SU-DHL-6 (cell line): ENCODE data around the gene MAML3.

Source experiments
- H2AFZ ChIP-seq: fragments of 200-600 bp; sonication (generic); 2 replicates; pipeline ENCODE4 v1.6.1; 2014; ENCODE audit warnings: low read depth, mild to moderate bottlenecking, moderate library complexity, mixed read lengths, antibody characterized with exemption, low read length; ENCODE audit not compliant: severe bottlenecking
- H3F3A ChIP-seq: fragments of 200-600 bp; shearing (Covaris generic); 2 replicates; pipeline ENCODE4 v1.6.0; 2016; ENCODE audit warnings: antibody characterized with exemption, mild to moderate bottlenecking; ENCODE audit not compliant: insufficient read depth
- H3K27ac ChIP-seq: fragments of 200-600 bp; sonication (generic); 2 replicates; pipeline ENCODE4 v1.5.1; 2016; ENCODE audit warnings: low read depth, mild to moderate bottlenecking, low read length, moderate library complexity, mixed read lengths
- H3K27me3 ChIP-seq: fragments of 200-600 bp; sonication (generic), shearing (Covaris generic); 2 replicates; pipeline ENCODE4 v1.6.0; 2014; ENCODE audit warnings: mild to moderate bottlenecking, low read length
- H3K36me3 ChIP-seq: fragments of 200-600 bp; sonication (generic); 2 replicates; pipeline ENCODE4 v1.6.1; 2014; ENCODE audit warnings: mild to moderate bottlenecking, low read length, mixed read lengths
- H3K4me2 ChIP-seq: fragments of 300-600, 200-600 bp; shearing (Covaris generic), sonication (generic); 2 replicates; pipeline ENCODE4 v1.6.0; 2014; ENCODE audit warnings: low read length, low read depth, mild to moderate bottlenecking; ENCODE audit not compliant: poor library complexity, severe bottlenecking
- H3K4me3 ChIP-seq: fragments of 200-600 bp; sonication (generic); 2 replicates; pipeline ENCODE4 v1.5.1; 2014; ENCODE audit warnings: antibody characterized with exemption, low read length, mild to moderate bottlenecking, mixed read lengths; ENCODE audit not compliant: insufficient read depth, poor library complexity, severe bottlenecking
- H3K79me2 ChIP-seq: fragments of 200-600 bp; sonication (generic); 2 replicates; pipeline ENCODE4 v1.6.1; 2014; ENCODE audit warnings: mild to moderate bottlenecking, low read length, moderate library complexity; ENCODE audit not compliant: insufficient read depth
- H3K9ac ChIP-seq: fragments of 200-600 bp; sonication (generic); 2 replicates; pipeline ENCODE4 v1.7.0; 2014; ENCODE audit warnings: mild to moderate bottlenecking, low read length
- H3K9me2 ChIP-seq: fragments of 200-600 bp; sonication (generic); replicated peaks from 2 replicates; pipeline ENCODE4 v1.6.1; 2014; ENCODE audit warnings: low read length; ENCODE audit not compliant: insufficient read depth
- H3K9me3 ChIP-seq: fragments of 200-600 bp; sonication (generic); 2 replicates; pipeline ENCODE4 v1.6.1; 2014; ENCODE audit warnings: low read length, mixed read lengths; ENCODE audit not compliant: insufficient read depth
- H4K20me1 ChIP-seq: fragments of 200-600 bp; sonication (generic); 2 replicates; pipeline ENCODE4 v1.6.1; 2014; ENCODE audit warnings: low read depth, mild to moderate bottlenecking, antibody characterized with exemption, low read length, moderate library complexity, mixed read lengths
- EZH2phosphoT487 ChIP-seq: fragments of 200-600 bp; sonication (generic), shearing (Covaris generic); conservative IDR thresholded peaks from 2 replicates; pipeline ENCODE4 v1.6.1; 2018; ENCODE audit warnings: mild to moderate bottlenecking, antibody characterized with exemption, low read length, moderate library complexity, mixed read lengths
- TF ChIP-seq, protein P1 (sequence below): fragments of 200-600 bp; sonication (generic); IDR thresholded peaks from one replicate; pipeline ENCODE4 v1.5.1; 2017; ENCODE audit warnings: antibody characterized with exemption, mild to moderate bottlenecking, low read length, moderate library complexity; ENCODE audit not compliant: insufficient read depth, poor library complexity, severe bottlenecking

The MAML3 gene

DNA sequence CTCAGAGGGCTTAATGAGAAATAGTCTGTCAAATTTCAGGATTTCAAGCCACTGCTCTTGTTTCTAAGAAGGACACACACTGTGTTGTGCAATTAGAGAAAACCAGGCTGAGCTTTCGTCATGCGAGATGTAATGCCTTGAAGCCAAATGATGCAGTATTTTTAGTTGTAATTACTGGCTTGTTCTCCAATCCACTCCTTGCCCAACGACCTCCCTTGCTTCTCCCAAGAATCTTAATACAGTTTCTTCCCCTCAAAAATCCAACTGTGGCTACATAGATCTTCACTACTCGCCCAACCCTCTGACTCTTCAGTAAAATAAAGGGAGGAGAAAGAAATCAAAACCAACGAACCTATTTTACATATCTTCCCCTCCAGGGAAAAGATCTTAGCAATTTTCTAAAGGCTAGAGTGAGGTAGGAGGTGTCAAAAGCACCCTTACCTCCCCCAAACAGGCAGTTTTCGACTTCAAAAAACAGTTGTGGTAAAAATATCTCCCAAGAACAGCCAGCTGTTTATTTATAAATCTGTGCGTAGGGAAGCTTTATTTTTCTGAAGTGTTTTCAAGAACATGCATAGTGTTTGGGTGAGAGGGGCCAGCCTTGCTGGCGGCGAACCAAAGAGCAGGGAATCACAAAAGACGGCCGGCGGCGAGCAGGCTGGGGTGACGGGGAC lies 419.6 kb downstream of the MAML3 start:
- H3F3A ChIP-seq: no peaks in the 10 kb centered on the region
- H3K27ac ChIP-seq: no peak overlapping the region
- no peaks in the 10 kb centered on the region for H3K27me3 ChIP-seq
- H3K4me2 ChIP-seq: no peak overlapping the region
- no peaks in the 10 kb centered on the region for H3K79me2 ChIP-seq
- no peaks in the 10 kb centered on the region for H3K9me3 ChIP-seq
- no peak overlapping the region for H2AFZ ChIP-seq
- H4K20me1 ChIP-seq: no peaks in the 10 kb centered on the region
- H3K4me3 ChIP-seq: no peak overlapping the region
- H3K9ac ChIP-seq: no peak overlapping the region
- no peaks in the 10 kb centered on the region for H3K36me3 ChIP-seq
- TF ChIP-seq, protein P1, sequence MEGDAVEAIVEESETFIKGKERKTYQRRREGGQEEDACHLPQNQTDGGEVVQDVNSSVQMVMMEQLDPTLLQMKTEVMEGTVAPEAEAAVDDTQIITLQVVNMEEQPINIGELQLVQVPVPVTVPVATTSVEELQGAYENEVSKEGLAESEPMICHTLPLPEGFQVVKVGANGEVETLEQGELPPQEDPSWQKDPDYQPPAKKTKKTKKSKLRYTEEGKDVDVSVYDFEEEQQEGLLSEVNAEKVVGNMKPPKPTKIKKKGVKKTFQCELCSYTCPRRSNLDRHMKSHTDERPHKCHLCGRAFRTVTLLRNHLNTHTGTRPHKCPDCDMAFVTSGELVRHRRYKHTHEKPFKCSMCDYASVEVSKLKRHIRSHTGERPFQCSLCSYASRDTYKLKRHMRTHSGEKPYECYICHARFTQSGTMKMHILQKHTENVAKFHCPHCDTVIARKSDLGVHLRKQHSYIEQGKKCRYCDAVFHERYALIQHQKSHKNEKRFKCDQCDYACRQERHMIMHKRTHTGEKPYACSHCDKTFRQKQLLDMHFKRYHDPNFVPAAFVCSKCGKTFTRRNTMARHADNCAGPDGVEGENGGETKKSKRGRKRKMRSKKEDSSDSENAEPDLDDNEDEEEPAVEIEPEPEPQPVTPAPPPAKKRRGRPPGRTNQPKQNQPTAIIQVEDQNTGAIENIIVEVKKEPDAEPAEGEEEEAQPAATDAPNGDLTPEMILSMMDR: no peak
- no peak for TF ChIP-seq EZH2phosphoT487
- H3K9me2 ChIP-seq: no peaks in the 10 kb centered on the region

DNA sequence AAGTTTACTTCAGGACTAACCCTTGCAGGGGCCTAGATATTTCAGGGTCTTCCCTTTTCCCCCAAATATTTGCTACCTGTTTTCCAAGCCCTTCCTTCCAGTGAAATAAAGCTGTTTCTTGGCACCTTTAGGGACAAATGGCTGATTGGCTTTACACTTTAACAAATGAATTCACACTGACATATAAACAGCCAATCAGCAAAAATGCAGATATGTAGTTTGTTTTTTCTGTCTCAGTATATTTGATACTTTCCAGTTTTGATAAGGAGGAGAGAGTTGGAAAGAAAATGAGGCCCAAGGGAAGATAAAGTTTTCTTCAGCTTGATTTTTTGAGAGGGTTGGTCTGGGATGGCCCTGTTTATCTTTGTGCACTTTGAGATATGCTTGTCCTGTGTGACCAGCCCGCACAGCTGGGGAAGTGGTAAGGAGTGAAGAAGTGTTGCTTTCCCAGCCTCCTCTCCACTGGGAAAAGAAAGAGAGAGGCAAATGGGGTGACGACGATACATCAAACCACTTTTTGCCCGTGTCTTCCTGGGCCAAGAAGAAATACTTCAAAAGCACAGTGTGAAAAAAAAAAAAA lies 420.9 kb downstream of the MAML3 start:
- no peak overlapping the region for H2AFZ ChIP-seq
- no peaks in the 10 kb centered on the region for H3K79me2 ChIP-seq
- H3F3A ChIP-seq: no peaks in the 10 kb centered on the region
- H3K9ac ChIP-seq: no peak overlapping the region
- H3K27me3 ChIP-seq: no peaks in the 10 kb centered on the region
- H4K20me1 ChIP-seq: no peaks in the 10 kb centered on the region
- no peak overlapping the region for H3K4me3 ChIP-seq
- no peak overlapping the region for H3K4me2 ChIP-seq
- TF ChIP-seq, protein P1: no peak
- no peak for TF ChIP-seq EZH2phosphoT487
- no peaks in the 10 kb centered on the region for H3K36me3 ChIP-seq
- H3K9me3 ChIP-seq: no peaks in the 10 kb centered on the region
- H3K9me2 ChIP-seq: no peaks in the 10 kb centered on the region
- H3K27ac ChIP-seq: no peak overlapping the region

DNA sequence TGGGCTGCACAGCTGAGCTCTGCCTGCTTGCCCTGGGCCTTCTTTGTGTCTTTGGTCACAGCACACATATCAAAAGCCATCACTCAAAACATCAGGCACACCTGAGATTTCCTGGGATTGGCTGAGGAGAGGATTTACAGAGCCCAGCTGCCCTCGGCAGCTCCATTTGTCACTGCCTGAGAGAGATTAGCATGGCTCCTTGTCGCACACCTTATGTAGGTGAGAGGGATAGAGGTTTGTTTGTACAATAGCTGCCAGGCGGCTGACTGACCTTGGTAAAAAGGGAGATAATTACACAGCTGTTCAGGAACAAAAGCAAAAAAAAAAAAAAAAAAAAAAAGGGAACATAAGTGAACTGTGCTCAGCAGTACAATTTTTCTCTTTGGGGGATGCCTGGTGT lies 425.1 kb downstream of the MAML3 start:
- H3K79me2 ChIP-seq: no peaks in the 10 kb centered on the region
- H3K4me2 ChIP-seq: no peak overlapping the region
- no peaks in the 10 kb centered on the region for H4K20me1 ChIP-seq
- no peak overlapping the region for H3K4me3 ChIP-seq
- TF ChIP-seq, protein P1: no peak
- TF ChIP-seq EZH2phosphoT487: no peak
- H3F3A ChIP-seq: no peaks in the 10 kb centered on the region
- no peak overlapping the region for H2AFZ ChIP-seq
- no peaks in the 10 kb centered on the region for H3K9me3 ChIP-seq
- no peaks in the 10 kb centered on the region for H3K27me3 ChIP-seq
- no peaks in the 10 kb centered on the region for H3K9me2 ChIP-seq
- no peak overlapping the region for H3K27ac ChIP-seq
- H3K9ac ChIP-seq: no peak overlapping the region
- H3K36me3 ChIP-seq: no peaks in the 10 kb centered on the region
